H1 (cell line): ENCODE measurements around the gene STAT5A.

Source experiments
- CEBPB ChIP-seq: IDR thresholded peaks from 2 replicates; pipeline ENCODE4 v1.6.1; 2012; ENCODE audit warnings: low read depth, low read length
- CHD1 ChIP-seq: IDR thresholded peaks from 2 replicates; pipeline ENCODE4 v1.6.1; 2012; ENCODE audit warnings: low read depth, low read length, improper control_type of control experiment
- CREB1 ChIP-seq: IDR thresholded peaks from 2 replicates; pipeline ENCODE4 v1.6.1; 2012; ENCODE audit warnings: inconsistent platforms
- CTCF ChIP-seq, 3 experiments: IDR thresholded peaks; 1 replicate in 2 of 3; 2 replicates in 1 of 3; pipeline versions ENCODE4 v1.5.1 to v1.6.1; 2011; ENCODE audit warnings: low read length in 3 of 3, mild to moderate bottlenecking in 3 of 3, inconsistent platforms in 2 of 3, low read depth in 1 of 3, moderate library complexity in 1 of 3; ENCODE audit not compliant: insufficient read depth in 1 of 3; ENCODE audit errors: control extremely low read depth in 1 of 3
- EP300 ChIP-seq, 2 experiments: IDR thresholded peaks; 1 replicate in 1 of 2; 2 replicates in 1 of 2; pipeline ENCODE4 v1.6.1; 2011 to 2012; ENCODE audit warnings: low read depth in 2 of 2, low read length in 2 of 2, mild to moderate bottlenecking in 2 of 2, borderline replicate concordance in 1 of 2, inconsistent platforms in 1 of 2, moderate library complexity in 1 of 2
- GABPA ChIP-seq: IDR thresholded peaks from 2 replicates; pipeline ENCODE4 v1.6.1; 2011; ENCODE audit warnings: mild to moderate bottlenecking, low read length, moderate library complexity, borderline replicate concordance; ENCODE audit not compliant: insufficient read depth
- PHF8 ChIP-seq: fragments of 200-600 bp; sonication (generic); conservative IDR thresholded peaks from 2 replicates; pipeline ENCODE4 v1.7.1; 2012; ENCODE audit warnings: low read depth, mild to moderate bottlenecking, inconsistent platforms, low read length, moderate library complexity
- POLR2A ChIP-seq, 2 experiments: IDR thresholded peaks; 1 replicate in 1 of 2; 2 replicates in 1 of 2; pipeline ENCODE4 v1.6.1; 2011; ENCODE audit warnings: low read depth in 2 of 2, low read length in 2 of 2, mild to moderate bottlenecking in 2 of 2; ENCODE audit errors: control extremely low read depth in 1 of 2
- POU5F1 ChIP-seq: IDR thresholded peaks from 2 replicates; pipeline ENCODE4 v1.6.1; 2011; ENCODE audit warnings: low read depth, mild to moderate bottlenecking, low read length, moderate library complexity
- SP1 ChIP-seq: IDR thresholded peaks from 2 replicates; pipeline ENCODE4 v1.6.1; 2011; ENCODE audit warnings: low read depth, low read length
- TBP ChIP-seq: IDR thresholded peaks from 2 replicates; pipeline ENCODE4 v1.6.1; 2011; ENCODE audit warnings: low read depth, low read length, improper control_type of control experiment

- no peak for TF ChIP-seq GABPA
- no peak for TF ChIP-seq POLR2A (IDR thresholded peaks at IDR 0.05; ENCODE audit: control extremely low read depth in 1 of 2, low read depth in 2 of 2, low read length in 2 of 2)
- TF ChIP-seq SP1 = no peak
- no peak for TF ChIP-seq CTCF (IDR thresholded peaks at IDR 0.05; ENCODE audit: control extremely low read depth in 1 of 3, insufficient read depth in 1 of 3, low read depth in 1 of 3, low read length in 3 of 3)
- TF ChIP-seq CHD1 = no peak
- no peak for TF ChIP-seq CEBPB
- no peak for TF ChIP-seq TBP
- no peak for TF ChIP-seq CREB1
- no peak for TF ChIP-seq EP300 (IDR thresholded peaks at IDR 0.05; ENCODE audit: borderline replicate concordance in 1 of 2, low read depth in 2 of 2, low read length in 2 of 2)
- TF ChIP-seq PHF8 = no peak
- no peak for TF ChIP-seq POU5F1
Observed at GRCh38 chr17:42271779-42272035, 16.6 kb upstream of the STAT5A start.
